Endothelial cell of umbilical vein (primary cell): ENCODE data around the gene RAB3C. TPM values are rescaled to one million over a fixed set of nuclear protein-coding genes. Genes with fewer than 3 reads are reported as not detected.

Experiments used
- BruUV-seq: library from RNA; stranded (reverse); fragments of 400-500 nt; replicated peaks from 2 replicates; lab custom pipeline; 2021; lab: Mats Ljungman, UMichigan
- CTCF ChIA-PET: fragments of 300-600, 350-600 bp; sonication (Branson Sonifier 250); formaldehyde crosslinking; loops from one replicate; lab custom pipeline; 2021; ENCODE audit warnings: antibody characterized with exemption, inconsistent platforms; lab: Charles Lee
- POLR2A ChIA-PET: fragments of 300-600, 350-600 bp; sonication (Branson Sonifier 250); formaldehyde crosslinking; loops from one replicate; lab custom pipeline; 2021; ENCODE audit warnings: antibody characterized with exemption, inconsistent platforms; lab: Charles Lee
- DNase-seq: peaks from one replicate; pipeline ENCODE4 v3.0.0-alpha.2; 2011; ENCODE audit warnings: low read depth, low spot score
- FAIRE-seq: peaks from 2 replicates; lab custom pipeline; 2011; peaks lifted over from hg19 to GRCh38; lab: Jason Lieb, UNC
- H2AFZ ChIP-seq: 2 replicates; pipeline ENCODE4 v1.6.0; 2012; ENCODE audit warnings: low read depth, low read length, control low read depth, inconsistent platforms
- H3K27ac ChIP-seq: 2 replicates; pipeline ENCODE4 v1.5.1; 2011; ENCODE audit warnings: low read depth, mild to moderate bottlenecking, control low read depth, low read length, moderate library complexity; ENCODE audit not compliant: insufficient read depth
- H3K27me3 ChIP-seq, 2 experiments: 2 replicates each; pipeline versions ENCODE4 v1.6.0 to v1.6.1; 2011; ENCODE audit warnings: low read length in 2 of 2, mixed read lengths in 1 of 2; ENCODE audit not compliant: control insufficient read depth in 2 of 2, insufficient read depth in 2 of 2
- H3K36me3 ChIP-seq, 2 experiments: 2 replicates in 1 of 2; 3 replicates in 1 of 2; pipeline ENCODE4 v1.5.1; 2011; ENCODE audit warnings: low read length in 2 of 2, mild to moderate bottlenecking in 1 of 2, moderate library complexity in 1 of 2; ENCODE audit not compliant: control insufficient read depth in 2 of 2, insufficient read depth in 2 of 2; ENCODE audit errors: extremely low read depth in 1 of 2
- H3K4me1 ChIP-seq: 3 replicates; pipeline ENCODE4 v1.5.1; 2011; ENCODE audit warnings: mild to moderate bottlenecking, low read length; ENCODE audit not compliant: control insufficient read depth, insufficient read depth; ENCODE audit errors: extremely low read depth
- H3K4me2 ChIP-seq: 2 replicates; pipeline ENCODE4 v1.6.1; 2011; ENCODE audit warnings: low read length, control low read depth, mixed read lengths; ENCODE audit not compliant: insufficient read depth
- H3K4me3 ChIP-seq, 3 experiments: fragments of 200-600 bp in 1 of 3; sonication (generic), shearing (Covaris generic) in 1 of 3; replicated peaks in 1 of 3; 2 replicates each; pipeline ENCODE4 v1.5.1; 2011 to 2016; ENCODE audit warnings: control low read depth in 3 of 3, low read length in 3 of 3, mild to moderate bottlenecking in 2 of 3, inconsistent platforms in 1 of 3, low read depth in 1 of 3, moderate library complexity in 1 of 3; ENCODE audit not compliant: insufficient read depth in 1 of 3
- H3K79me2 ChIP-seq: 2 replicates; pipeline ENCODE4 v1.6.0; 2012; ENCODE audit warnings: low read length, inconsistent platforms; ENCODE audit not compliant: control insufficient read depth, insufficient read depth
- H3K9ac ChIP-seq: replicated peaks from 2 replicates; pipeline ENCODE3; 2011; ENCODE audit warnings: low read length, control low read depth; ENCODE audit not compliant: insufficient read depth; ENCODE audit errors: extremely low read depth
- H3K9me1 ChIP-seq: replicated peaks from 3 replicates; pipeline ENCODE4 v1.6.0; 2011; ENCODE audit warnings: mild to moderate bottlenecking, low read length; ENCODE audit not compliant: control insufficient read depth, insufficient read depth; ENCODE audit errors: extremely low read depth
- H3K9me3 ChIP-seq: replicated peaks from 2 replicates; pipeline ENCODE4 v1.5.1; 2012; ENCODE audit warnings: low read length, inconsistent platforms; ENCODE audit not compliant: control insufficient read depth, insufficient read depth
- H4K20me1 ChIP-seq: replicated peaks from 2 replicates; pipeline ENCODE3; 2011; ENCODE audit warnings: mild to moderate bottlenecking, low read length; ENCODE audit not compliant: control insufficient read depth, insufficient read depth; ENCODE audit errors: extremely low read depth
- EZH2 ChIP-seq: IDR thresholded peaks from 2 replicates; pipeline ENCODE4 v1.6.1; 2012; ENCODE audit warnings: borderline replicate concordance, low read depth, mild to moderate bottlenecking, moderate library complexity, low read length, inconsistent platforms; ENCODE audit not compliant: severe bottlenecking
- GATA2 ChIP-seq: IDR thresholded peaks from 2 replicates; pipeline ENCODE4 v1.7.0; 2011; ENCODE audit warnings: low read depth, mild to moderate bottlenecking, moderate library complexity, mixed read lengths, low read length; ENCODE audit not compliant: insufficient read length, insufficient read depth
- MYC ChIP-seq: IDR thresholded peaks from one replicate; pipeline ENCODE4 v1.6.1; 2011; ENCODE audit warnings: mild to moderate bottlenecking, low read depth, low read length
- POLR2A ChIP-seq: IDR thresholded peaks from 2 replicates; pipeline ENCODE4 v1.6.1; 2012; ENCODE audit warnings: low read depth, mild to moderate bottlenecking, control low read depth, low read length
- POLR2AphosphoS5 ChIP-seq: IDR thresholded peaks from 2 replicates; pipeline ENCODE4 v1.6.1; 2012; ENCODE audit warnings: low read depth, mild to moderate bottlenecking, control low read depth, low read length, moderate library complexity; ENCODE audit not compliant: insufficient read depth
- dilution Hi-C: fragments of 300-500 bp; cut with MboI; formaldehyde crosslinking; loops from one replicate; pipeline ENCODE4 v1.15.0; 2019; ENCODE audit warnings: low sequenced_read_pairs; ENCODE audit not compliant: extremely low pct_ligation_motif_present
- intact Hi-C: fragments of 100-400 bp; cut with micrococcal nuclease; formaldehyde crosslinking; loops from one replicate; pipeline ENCODE4 v1.10.0; 2022
- polyA plus RNA-seq, 4 experiments: library from polyadenylated mRNA; depleted of rRNA in 3 of 4; stranded (reverse) in 3 of 4; unstranded in 1 of 4; fragments of >200 nt; gene quantifications; 2 replicates each; pipeline versions ENCODE4 v1.2.1 to v1.2.3, GENCODE V29; 2011 to 2012; ENCODE audit warnings: missing spikeins in 1 of 4
- total RNA-seq: library from RNA; stranded (reverse); gene quantifications from 2 replicates; pipeline ENCODE4 v1.2.3, GENCODE V29; 2021
- TF ChIP-seq, protein P1 (sequence below), 2 donors: IDR thresholded peaks; 1 replicate in 1 of 2; 2 replicates in 1 of 2; pipeline ENCODE4 v1.5.1; 2011; ENCODE audit warnings: low read length in 2 of 2, mild to moderate bottlenecking in 2 of 2, moderate library complexity in 2 of 2, control low read depth in 1 of 2, inconsistent platforms in 1 of 2, low read depth in 1 of 2; ENCODE audit not compliant: insufficient read depth in 1 of 2; ENCODE audit errors: extremely low read depth in 1 of 2

RAB3C gene
- total and polyA plus RNA-seq, 2 donors (not counting 3 experiments of a cell fraction or from before 2014, with no cell fraction given), result 0.04 to 0.66 TPM

DNA sequence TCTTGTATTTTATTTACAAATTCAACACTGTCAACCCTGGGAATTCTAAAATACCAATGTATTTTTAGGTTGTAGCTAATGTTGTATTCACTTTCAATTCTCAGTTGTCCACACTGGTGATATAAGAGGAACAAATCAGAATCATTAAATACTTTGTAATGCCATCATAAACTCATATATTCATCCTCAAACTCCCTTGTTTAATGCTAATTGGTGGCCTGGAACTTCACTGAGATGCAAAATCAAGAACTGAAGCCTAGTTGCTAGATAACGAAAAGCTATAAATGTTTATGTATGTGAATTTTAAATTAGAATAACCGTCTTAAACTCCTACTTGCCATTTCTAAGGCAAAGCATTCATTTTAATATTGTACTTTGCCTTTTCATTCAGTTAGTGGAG, 274.7 kb downstream of the RAB3C start:
- Histone ChIP-seq H3K9me1 (no peaks in the 10 kb centered on the region), H4K20me1 (no peaks in the 10 kb centered on the region), H3K27ac (no peak overlapping the region), H3K4me2 (no peak overlapping the region), H3K9ac (no peak overlapping the region), H3K27me3 (peaks cover 25 to 33% of the 10 kb centered on the region in 2 experiments), H3K4me1 (no peaks in the 10 kb centered on the region), H3K9me3 (no peaks in the 10 kb centered on the region), H3K79me2 (no peaks in the 10 kb centered on the region), H2AFZ (no peak overlapping the region), H3K4me3 (no peak overlapping the region), H3K36me3 (no peaks in the 10 kb centered on the region)
- no peak for DNase-seq
- dilution Hi-C loops (no loop called here), intact Hi-C loops (no loop called here)
- TF ChIP-seq MYC, result no peak
- no peak for FAIRE-seq
- BruUV-seq, result no TSS peak
- ChIA-PET CTCF (interaction anchor here (1.5 to 1.9 kb wide), 3 partner anchors 8 to 359 kb away, joined by 3 to 14 read pairs (median 4); no protein-coding TSS in a partner anchor), POLR2A (no interaction called here)

DNA sequence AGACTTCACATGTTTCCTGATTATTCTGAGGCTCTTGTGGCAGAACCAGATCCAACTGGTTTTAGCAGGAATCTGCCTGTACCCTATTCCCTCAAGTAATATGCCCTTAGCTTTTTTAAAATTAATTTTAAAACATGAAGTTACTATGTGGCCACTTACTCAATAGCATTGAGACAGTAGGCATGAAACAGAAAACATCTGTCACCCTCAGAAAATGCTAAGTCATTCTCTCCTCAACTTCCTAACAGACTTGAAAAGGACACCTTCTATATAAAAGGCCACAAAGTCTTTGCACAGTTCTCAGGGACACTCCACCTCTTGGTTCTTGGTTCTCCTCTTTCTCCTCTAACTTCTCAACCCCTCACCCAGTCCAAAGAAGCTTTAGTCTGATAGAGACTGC, 277.8 kb downstream of the RAB3C start:
- no TSS peak for BruUV-seq
- no peak for FAIRE-seq
- no peaks in the 10 kb centered on the region for H3K79me2 ChIP-seq
- POLR2A ChIA-PET, result no interaction called here
- no peaks in the 10 kb centered on the region for H3K36me3 ChIP-seq
- TF ChIP-seq GATA2, result no peak
- TF ChIP-seq POLR2A, result no peak
- TF ChIP-seq, protein P1, sequence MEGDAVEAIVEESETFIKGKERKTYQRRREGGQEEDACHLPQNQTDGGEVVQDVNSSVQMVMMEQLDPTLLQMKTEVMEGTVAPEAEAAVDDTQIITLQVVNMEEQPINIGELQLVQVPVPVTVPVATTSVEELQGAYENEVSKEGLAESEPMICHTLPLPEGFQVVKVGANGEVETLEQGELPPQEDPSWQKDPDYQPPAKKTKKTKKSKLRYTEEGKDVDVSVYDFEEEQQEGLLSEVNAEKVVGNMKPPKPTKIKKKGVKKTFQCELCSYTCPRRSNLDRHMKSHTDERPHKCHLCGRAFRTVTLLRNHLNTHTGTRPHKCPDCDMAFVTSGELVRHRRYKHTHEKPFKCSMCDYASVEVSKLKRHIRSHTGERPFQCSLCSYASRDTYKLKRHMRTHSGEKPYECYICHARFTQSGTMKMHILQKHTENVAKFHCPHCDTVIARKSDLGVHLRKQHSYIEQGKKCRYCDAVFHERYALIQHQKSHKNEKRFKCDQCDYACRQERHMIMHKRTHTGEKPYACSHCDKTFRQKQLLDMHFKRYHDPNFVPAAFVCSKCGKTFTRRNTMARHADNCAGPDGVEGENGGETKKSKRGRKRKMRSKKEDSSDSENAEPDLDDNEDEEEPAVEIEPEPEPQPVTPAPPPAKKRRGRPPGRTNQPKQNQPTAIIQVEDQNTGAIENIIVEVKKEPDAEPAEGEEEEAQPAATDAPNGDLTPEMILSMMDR (IDR thresholded peaks at IDR 0.05; ENCODE audit: extremely low read depth in 1 of 2, insufficient read depth in 1 of 2, low read depth in 1 of 2, low read length in 2 of 2), result no peak
- TF ChIP-seq MYC, result no peak
- no peak for TF ChIP-seq POLR2AphosphoS5
- TF ChIP-seq EZH2, result no peak
- no peaks in the 10 kb centered on the region for H3K9me3 ChIP-seq
- no peak overlapping the region for H3K4me3 ChIP-seq
- no peak overlapping the region for H3K9ac ChIP-seq
- H4K20me1 ChIP-seq, result no peaks in the 10 kb centered on the region
- intact Hi-C loops, result no loop called here
- CTCF ChIA-PET, result interaction anchor here (0.7 to 2.1 kb wide), 3 partner anchors 10 to 11 kb away, joined by 3 to 7 read pairs (median 3); no protein-coding TSS in a partner anchor
- H3K9me1 ChIP-seq, result no peaks in the 10 kb centered on the region
- H2AFZ ChIP-seq, result no peak overlapping the region
- dilution Hi-C loops, result no loop called here
- H3K27ac ChIP-seq, result no peak overlapping the region
- H3K4me2 ChIP-seq, result no peak overlapping the region
- DNase-seq, result no peak
- H3K27me3 ChIP-seq, result peaks cover 28 to 29% of the 10 kb centered on the region in 2 experiments
- H3K4me1 ChIP-seq, result no peaks in the 10 kb centered on the region
